NCI-H2227 treated with DMSO at 0.1 percent for 48 hours (cell line): ENCODE measurements around the gene PTOV1.

ENCODE experiments used
- DNase-seq: peaks from one replicate; lab custom pipeline; 2025; lab: John Stamatoyannopoulos, UW

Gene PTOV1

GRCh38 chr19:49843265-49843664, 7.7 kb upstream of the PTOV1 start:
- no peak for DNase-seq

GRCh38 chr19:49844138-49845095, 6.5 kb upstream of the PTOV1 start:
- no peak for DNase-seq

GRCh38 chr19:49845414-49845813, 5.5 kb upstream of the PTOV1 start:
- no peak for DNase-seq

- no peak for DNase-seq
Observed at GRCh38 chr19:49846408-49846807, 4.6 kb upstream of the PTOV1 start.

GRCh38 chr19:49847731-49848696, 2.9 kb upstream of the PTOV1 start:
- DNase-seq: no peak

GRCh38 chr19:49848938-49849337, 2.0 kb upstream of the PTOV1 start:
- no peak for DNase-seq

- no peak for DNase-seq
Observed at GRCh38 chr19:49849433-49850220, 1.3 kb upstream of the PTOV1 start.

- no peak for DNase-seq
Observed at GRCh38 chr19:49850221-49850486, 805 bp upstream of the PTOV1 start.

- DNase-seq: no peak
Observed at GRCh38 chr19:49851456-49852259, 699 bp downstream of the PTOV1 start.

GRCh38 chr19:49852631-49853126, 1.7 kb downstream of the PTOV1 start:
- DNase-seq: no peak

GRCh38 chr19:49853852-49854377, 3.0 kb downstream of the PTOV1 start:
- no peak for DNase-seq

GRCh38 chr19:49854378-49855263, 3.7 kb downstream of the PTOV1 start:
- DNase-seq: no peak

GRCh38 chr19:49855277-49855675, 4.3 kb downstream of the PTOV1 start:
- DNase-seq: no peak

- no peak for DNase-seq
Observed at GRCh38 chr19:49855676-49856573, 5.0 kb downstream of the PTOV1 start.

- no peak for DNase-seq
Observed at GRCh38 chr19:49856574-49857021, 5.6 kb downstream of the PTOV1 start.

- DNase-seq: no peak
Observed at GRCh38 chr19:49857061-49857837, 6.3 kb downstream of the PTOV1 start.

GRCh38 chr19:49857838-49858087, 6.8 kb downstream of the PTOV1 start:
- no peak for DNase-seq
